Measurements from ENCODE around the gene VDAC1.

GRCh38 chr5:133930061-133930812, 74.5 kb downstream of the VDAC1 start:
- TF ChIP-seq CTCF (IDR thresholded peaks at IDR 0.05) (no peak), EZH2 (IDR thresholded peaks at IDR 0.05; ENCODE audit: borderline replicate concordance, insufficient read depth, low read depth, low read length, poor library complexity, severe bottlenecking) (no peak)
